HL-60 (cell line): ENCODE results near the gene LRP2BP.

Source experiments
- DNase-seq, 2 experiments: peaks; one replicate each; pipeline ENCODE4 v3.0.0-alpha.2; 2010 to 2020; ENCODE audit warnings: low read depth in 1 of 2, low spot score in 1 of 2
- H3K27ac ChIP-seq: fragments of 250-450 bp; sonication (Bioruptor Pico); replicated peaks from 2 replicates; pipeline ENCODE4 v1.5.1; 2020; ENCODE audit warnings: mild to moderate bottlenecking, moderate library complexity
- H3K27me3 ChIP-seq: fragments of 250-450 bp; sonication (Bioruptor Pico); 2 replicates; pipeline ENCODE4 v1.5.1; 2021; ENCODE audit warnings: mild to moderate bottlenecking, moderate library complexity; ENCODE audit not compliant: insufficient read depth, poor library complexity, severe bottlenecking
- H3K4me3 ChIP-seq: replicated peaks from 2 replicates; pipeline ENCODE4 v1.5.1; 2011; ENCODE audit warnings: mild to moderate bottlenecking, control low read depth, low read length; ENCODE audit not compliant: insufficient read depth
- CTCF ChIP-seq: IDR thresholded peaks from one replicate; pipeline ENCODE4 v1.5.1; 2011; ENCODE audit warnings: low read length, control low read depth, inconsistent platforms; ENCODE audit not compliant: insufficient read depth
- GABPA ChIP-seq: IDR thresholded peaks from 2 replicates; pipeline ENCODE4 v1.6.1; 2012; ENCODE audit warnings: low read depth
- POLR2AphosphoS5 ChIP-seq: IDR thresholded peaks from 2 replicates; pipeline ENCODE4 v1.6.1; 2012; ENCODE audit warnings: low read depth
- REST ChIP-seq: IDR thresholded peaks from 2 replicates; pipeline ENCODE4 v1.6.1; 2012; ENCODE audit warnings: low read depth; ENCODE audit not compliant: insufficient replicate concordance
- SPI1 ChIP-seq: IDR thresholded peaks from 2 replicates; pipeline ENCODE4 v1.6.1; 2012; ENCODE audit warnings: low read depth, mild to moderate bottlenecking, borderline replicate concordance

LRP2BP gene

GRCh38 chr4:185343726-185344581 lies 51.8 kb downstream of the LRP2BP start:
- TF ChIP-seq GABPA (no peak), POLR2AphosphoS5 (no peak), SPI1 (no peak), CTCF (no peak), REST (no peak)

GRCh38 chr4:185341841-185342240 lies 53.9 kb downstream of the LRP2BP start:
- peaks cover 2% of the 10 kb centered on the region for H3K27me3 ChIP-seq
- no peak for TF ChIP-seq CTCF
- no peak for TF ChIP-seq REST
- TF ChIP-seq SPI1 = no peak
- TF ChIP-seq GABPA = no peak
- no peak for TF ChIP-seq POLR2AphosphoS5
- no peak for DNase-seq
- H3K27ac ChIP-seq = no peak overlapping the region
- H3K4me3 ChIP-seq = no peak overlapping the region

More at GRCh38 chr4:185343726-185344581, 51.8 kb downstream of the LRP2BP start:
- Histone ChIP-seq H3K27ac (no peak overlapping the region), H3K27me3 (peaks cover 2% of the 10 kb centered on the region), H3K4me3 (no peak overlapping the region)
- no peak for DNase-seq

GRCh38 chr4:185341377-185341776 lies 54.3 kb downstream of the LRP2BP start:
- no peak overlapping the region for H3K4me3 ChIP-seq

More at GRCh38 chr4:185341377-185341776, 54.3 kb downstream of the LRP2BP start:
- no peak for DNase-seq
- peaks cover 3% of the 10 kb centered on the region for H3K27me3 ChIP-seq
- TF ChIP-seq GABPA = no peak
- TF ChIP-seq CTCF = no peak
- no peak for TF ChIP-seq SPI1
- TF ChIP-seq POLR2AphosphoS5 = no peak
- no peak for TF ChIP-seq REST
- no peak overlapping the region for H3K27ac ChIP-seq
